Glomerular visceral epithelial cell (primary cell): ENCODE results near the gene ZNF597.
"Not testable (repeated sequence)": the region's sequence is repeated elsewhere in the genome, so short reads cannot be mapped to it uniquely, and the experiment has no call there.

Experiments
- DNase-seq: peaks from one replicate; pipeline ENCODE4 v3.0.0-alpha.2; 2016; ENCODE audit errors: extremely low spot score

The ZNF597 gene

GRCh38 chr16:3475604-3476375 is 32.5 kb upstream of the ZNF597 start:
- no peak for DNase-seq

GRCh38 chr16:3474870-3475269 is 31.6 kb upstream of the ZNF597 start:
- not testable (repeated sequence) for DNase-seq

- DNase-seq, result no peak
These were observed 31.0 kb upstream of the ZNF597 start for GRCh38 chr16:3474136-3474779.

GRCh38 chr16:3473596-3473943 is 30.3 kb upstream of the ZNF597 start:
- DNase-seq, result not testable (repeated sequence)

DNA sequence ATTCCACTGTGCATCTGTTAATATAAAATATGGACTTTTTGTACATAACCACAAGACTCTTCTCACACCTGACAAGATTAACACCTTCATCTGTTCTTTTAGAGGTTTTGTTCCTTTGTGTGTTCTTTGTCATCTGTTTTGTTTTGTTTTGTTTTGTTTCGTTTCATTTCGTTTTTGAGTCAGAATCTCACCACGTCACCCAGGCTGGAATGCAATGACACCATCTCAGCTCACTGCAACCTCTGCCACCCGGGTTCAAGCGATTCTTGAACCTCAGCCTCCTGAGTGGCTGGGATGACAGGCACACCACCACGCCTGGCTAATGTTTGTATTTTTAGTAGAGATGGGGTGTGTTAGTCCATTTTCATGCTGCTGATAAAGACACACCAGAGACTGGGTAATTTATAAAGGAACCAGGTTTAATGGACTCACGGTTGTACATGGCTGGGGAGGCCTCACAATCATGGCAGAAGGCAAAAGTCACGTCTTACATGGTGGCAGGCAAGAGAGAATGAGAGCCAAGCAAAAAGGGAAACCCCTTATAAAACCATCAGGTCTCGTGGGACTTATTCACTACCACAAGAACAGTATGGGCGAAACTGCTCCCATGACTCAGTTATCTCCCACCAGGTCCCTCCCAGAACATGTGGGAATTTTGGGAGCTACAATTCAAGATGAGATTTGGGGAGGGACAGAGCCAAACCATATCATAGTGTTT is 29.7 kb upstream of the ZNF597 start:
- no peak for DNase-seq

DNA sequence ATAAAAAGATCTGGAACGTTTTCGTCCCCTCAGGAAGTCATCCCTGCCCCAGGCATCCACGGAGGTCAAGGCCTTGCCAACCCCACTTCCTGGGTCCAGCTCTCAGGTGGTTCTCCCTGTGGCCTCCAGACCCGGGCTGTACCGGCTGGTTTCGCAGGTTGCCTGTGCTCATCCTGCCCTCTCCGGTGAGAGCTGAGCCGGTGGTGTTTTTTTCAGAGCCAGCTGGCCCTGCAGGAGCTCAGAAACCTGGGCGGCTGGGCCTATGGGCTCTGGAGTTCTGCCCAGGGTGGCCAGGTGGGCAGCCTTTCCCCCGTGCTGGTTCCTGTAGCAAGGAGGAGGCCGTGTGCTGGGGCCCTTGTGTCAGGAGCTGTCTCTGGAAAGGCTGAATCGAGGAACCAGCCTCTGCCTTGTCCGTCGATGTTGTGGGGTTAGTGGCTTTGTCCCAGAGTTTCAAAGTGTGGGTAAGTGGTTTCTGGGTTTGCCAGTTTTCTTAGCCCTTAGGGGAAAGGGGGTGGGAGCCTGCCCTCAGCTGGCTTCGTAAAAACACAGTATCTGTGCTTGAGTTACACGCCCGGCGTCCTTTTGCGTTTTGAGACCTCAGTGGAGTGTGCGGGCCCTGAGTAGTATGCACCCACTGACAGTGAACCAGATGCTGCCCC is 28.3 kb upstream of the ZNF597 start:
- no peak for DNase-seq

GRCh38 chr16:3470723-3471122 is 27.4 kb upstream of the ZNF597 start:
- no peak for DNase-seq

DNA sequence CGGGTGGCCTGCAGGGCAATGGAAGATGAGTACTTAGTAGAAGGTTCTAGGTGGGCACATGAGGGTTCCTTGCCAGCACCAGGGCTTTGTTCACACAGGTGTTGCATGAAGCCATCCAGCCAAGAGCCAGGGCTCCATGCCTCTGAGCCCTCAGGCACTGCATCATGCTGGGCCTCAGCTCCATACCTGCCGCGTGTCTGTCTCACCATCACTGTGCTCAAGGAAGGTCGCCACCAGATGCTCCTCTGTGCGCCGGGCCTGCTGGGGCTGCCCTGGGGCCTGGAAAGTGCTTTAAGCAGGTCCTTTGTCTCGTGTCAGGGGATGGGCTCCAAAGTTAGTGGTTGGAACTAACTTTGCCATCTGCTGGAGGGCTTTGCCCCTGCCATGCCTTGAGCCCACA is 26.4 kb upstream of the ZNF597 start:
- no peak for DNase-seq

DNA sequence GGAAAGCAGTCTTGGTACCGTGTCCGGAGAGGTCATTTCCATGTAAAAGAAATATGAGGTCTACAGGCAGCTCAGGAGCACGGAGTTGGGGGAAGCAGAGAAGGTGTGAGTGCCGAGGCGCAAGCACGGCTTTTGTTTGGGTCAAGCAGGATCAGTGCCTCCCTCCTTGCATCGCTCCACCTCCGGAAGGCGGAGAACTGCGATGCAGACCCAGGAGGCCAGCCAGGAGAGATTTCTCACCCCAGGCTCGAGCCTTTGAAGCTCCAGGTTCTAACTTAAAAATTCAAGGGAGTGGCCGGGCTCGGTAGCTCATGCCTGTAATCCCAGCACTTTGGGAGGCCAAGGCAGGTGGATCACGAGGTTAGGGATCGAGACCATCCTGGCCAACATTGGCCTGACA is 25.2 kb upstream of the ZNF597 start:
- no peak for DNase-seq

DNA sequence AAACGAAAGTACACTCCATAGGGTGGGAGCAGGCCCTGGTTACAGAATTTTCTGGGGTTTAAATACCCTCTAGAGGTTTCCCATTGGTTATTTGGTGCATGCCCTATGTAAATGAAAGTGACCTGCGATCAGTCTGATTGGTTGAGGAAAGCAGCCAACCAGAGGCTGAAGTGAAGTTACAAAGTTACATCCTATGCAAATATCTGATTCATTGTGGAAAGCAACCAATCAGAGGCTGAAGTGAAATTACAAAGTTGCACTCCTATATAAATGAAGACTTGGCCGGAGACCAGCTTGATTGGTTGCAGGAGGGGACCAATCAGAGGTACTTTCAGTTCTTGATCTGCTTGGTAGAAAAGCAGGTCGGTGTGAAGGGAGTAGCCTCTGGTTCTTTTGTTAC is 24.6 kb upstream of the ZNF597 start:
- no peak for DNase-seq

GRCh38 chr16:3467182-3467581 is 23.9 kb upstream of the ZNF597 start:
- DNase-seq, result no peak

DNA sequence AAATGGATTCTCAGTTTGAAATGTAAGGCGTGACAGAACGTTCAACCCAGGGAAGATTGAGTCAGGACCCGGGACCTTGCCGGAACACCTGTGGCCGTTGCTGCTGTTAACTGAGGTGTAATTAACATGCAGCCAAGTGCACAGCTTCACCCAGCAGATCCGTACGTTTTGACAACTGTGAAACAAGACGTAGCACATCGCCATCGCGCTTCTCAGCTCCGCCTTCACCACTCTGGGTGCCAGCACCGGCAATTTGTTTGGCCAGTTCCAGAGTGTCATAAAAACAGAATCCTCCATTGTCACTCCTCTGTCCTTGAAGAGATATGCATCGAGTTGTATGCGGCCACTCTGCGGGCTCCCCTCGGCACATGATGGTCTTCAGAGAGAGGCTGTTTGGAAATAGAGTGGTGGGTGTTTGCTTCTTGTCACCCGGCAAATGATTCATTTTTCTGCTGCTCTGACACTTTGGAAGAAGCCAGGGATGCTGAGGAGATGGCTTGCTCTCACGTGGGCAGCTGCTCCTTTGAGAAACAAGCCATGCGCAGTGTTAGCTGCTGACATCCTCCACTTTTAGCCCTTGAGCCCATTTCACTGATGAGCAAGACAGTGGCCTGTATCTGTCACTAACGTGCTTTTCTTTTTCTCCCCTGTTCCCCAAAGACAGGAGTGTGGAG is 22.7 kb upstream of the ZNF597 start:
- DNase-seq, result no peak

- no peak for DNase-seq
These were observed 22.0 kb upstream of the ZNF597 start for GRCh38 chr16:3465301-3465700.

GRCh38 chr16:3461151-3461550 is 17.8 kb upstream of the ZNF597 start:
- no peak for DNase-seq

- no peak for DNase-seq
These were observed 17.3 kb upstream of the ZNF597 start for GRCh38 chr16:3460585-3460984.

DNA sequence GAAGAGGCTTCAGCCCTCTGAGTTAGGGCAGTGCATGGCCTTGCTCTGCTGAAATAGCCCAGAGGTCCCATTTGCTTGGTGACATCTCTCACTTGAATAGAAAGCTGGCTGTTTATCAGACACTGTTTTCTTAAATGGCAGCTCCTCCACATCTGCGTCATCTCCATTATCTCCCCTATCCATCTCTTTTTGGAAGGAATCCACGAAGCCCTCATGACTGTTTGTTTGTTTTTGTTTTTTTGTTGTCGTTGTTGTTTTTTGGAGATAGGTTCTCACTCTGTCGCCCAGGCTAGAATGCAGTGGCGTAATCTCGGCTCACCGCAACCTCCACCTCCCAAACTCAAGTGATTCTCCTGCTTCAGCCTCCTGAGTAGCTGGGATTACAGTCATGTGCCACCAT is 16.8 kb upstream of the ZNF597 start:
- DNase-seq, result no peak

DNA sequence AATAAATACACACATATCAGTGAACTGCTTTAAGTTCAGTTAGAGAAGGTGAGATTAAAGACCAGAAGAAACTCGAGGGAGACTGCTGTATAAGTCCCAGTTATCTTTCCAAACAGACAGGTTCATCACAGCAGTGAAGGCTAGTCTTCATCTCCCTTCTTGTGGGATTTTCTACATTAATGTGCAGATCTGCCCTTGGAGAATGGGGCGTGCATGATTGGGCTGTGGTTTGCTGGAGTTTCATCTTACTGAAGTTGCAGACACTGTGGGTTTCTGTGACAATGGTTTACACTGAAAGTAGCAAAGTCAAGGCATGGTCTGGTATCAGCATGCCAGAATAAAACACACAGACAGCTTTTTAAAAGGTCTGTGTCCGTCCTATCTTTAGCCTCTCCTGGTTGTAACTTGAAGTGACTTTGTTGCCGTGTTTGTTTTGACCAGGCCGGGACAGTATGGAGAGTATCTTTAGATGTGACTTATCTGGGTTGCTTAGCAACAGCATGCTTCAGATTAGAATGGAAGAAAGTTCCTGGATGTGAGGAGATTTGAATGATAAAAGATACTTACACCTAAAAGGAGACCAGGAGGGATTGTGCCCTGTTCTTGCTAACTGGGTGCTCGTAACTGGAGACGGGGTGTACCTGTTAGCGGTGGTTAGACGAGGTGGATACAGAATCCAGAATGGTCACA is 16.2 kb upstream of the ZNF597 start:
- peak; percentile 10 for DNase-seq

DNA sequence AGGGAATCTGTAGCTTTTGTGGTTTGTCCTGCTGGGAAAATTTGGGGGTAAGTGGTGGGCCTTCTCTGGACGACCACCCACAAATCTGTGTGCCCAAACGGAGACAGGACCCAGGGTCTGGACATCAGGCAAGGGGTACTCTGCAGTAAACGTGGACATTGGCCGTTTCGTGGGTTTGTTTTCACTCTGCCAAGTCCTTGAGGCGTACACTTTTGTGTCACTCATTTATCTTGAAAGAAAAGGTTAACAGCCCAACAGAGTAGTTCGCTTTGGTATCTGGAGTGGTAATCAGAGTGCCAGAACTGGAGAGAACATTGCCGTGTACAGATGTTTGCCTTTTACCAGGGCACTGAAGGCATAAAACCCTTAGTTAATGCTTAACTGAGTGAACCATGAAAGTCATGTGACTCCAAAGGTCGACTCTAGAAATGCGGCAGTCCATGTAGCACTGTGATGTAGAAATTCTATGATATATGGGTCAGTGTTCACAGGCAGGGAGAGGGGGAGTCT is 15.6 kb upstream of the ZNF597 start:
- DNase-seq, result peak; percentile 56

GRCh38 chr16:3458278-3458851 is 15.1 kb upstream of the ZNF597 start:
- peak; percentile 8 for DNase-seq

DNA sequence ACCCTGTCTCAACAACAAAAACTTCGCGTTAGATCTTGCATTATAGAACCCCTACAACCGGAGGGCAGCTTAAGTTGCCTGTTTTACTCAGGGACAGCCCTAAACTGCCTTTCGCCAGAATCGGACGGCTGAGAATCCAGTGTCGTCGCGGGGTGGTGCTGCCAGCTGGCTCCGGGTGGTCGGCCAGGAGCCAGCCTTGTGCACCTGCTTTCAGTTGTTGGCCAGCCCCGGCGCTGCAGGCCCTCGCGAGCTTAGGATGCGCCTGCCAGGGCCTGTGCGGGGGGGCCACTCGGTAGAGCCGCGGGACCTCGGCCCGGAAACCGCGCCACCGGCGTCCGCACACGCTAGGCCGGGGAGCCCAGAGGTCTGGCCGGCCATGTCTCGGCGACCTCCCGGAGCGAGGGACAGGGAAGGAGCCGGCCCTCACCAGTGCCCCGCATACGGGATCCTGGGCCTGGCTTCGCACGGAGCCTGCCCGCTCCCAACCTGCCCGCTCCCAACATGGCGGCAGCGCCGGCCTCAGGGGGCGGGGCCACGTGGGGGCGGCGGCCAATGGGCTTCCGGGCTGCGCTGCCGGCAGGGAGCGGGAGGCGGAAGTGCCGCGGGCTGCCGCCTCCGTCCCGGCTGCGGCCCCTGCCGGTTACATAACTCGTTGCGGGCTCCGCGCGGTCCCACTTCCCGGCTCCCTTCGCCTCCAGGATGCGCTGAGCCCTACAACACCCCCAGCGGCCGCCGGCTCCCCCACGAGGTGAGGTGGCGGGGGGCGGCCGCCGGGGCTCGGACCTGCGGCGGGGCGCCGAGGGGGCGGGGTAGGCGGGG is 14.3 kb upstream of the ZNF597 start:
- peak; percentile 90 for DNase-seq
